HG03378 (cell line): Measurements from ENCODE around the gene CLMP.

Source experiments
- ATAC-seq: cut with Tn5 transposase; IDR thresholded peaks from one replicate; pipeline ENCODE4 v1.9.1; 2021; ENCODE audit warnings: mild to moderate bottlenecking, moderate library complexity; ENCODE audit not compliant: unreplicated experiment

Gene CLMP

GRCh38 chr11:123195188-123196059 is at the start of gene CLMP:
Gene CLMP (minus strand): TSS chr11:123195248. CDS start chr11:123194940, 308 bp downstream.
- no peak for ATAC-seq

- no peak for ATAC-seq
Observed at GRCh38 chr11:123241874-123242543, 47.0 kb upstream of the CLMP start.

- ATAC-seq = no peak
Observed at GRCh38 chr11:123241294-123241693, 46.2 kb upstream of the CLMP start.

- no peak for ATAC-seq
Observed at GRCh38 chr11:123239191-123240150, 44.4 kb upstream of the CLMP start.

- no peak for ATAC-seq
Observed at GRCh38 chr11:123238297-123238696, 43.2 kb upstream of the CLMP start.

- ATAC-seq = no peak
Observed at GRCh38 chr11:123236879-123237278, 41.8 kb upstream of the CLMP start.

GRCh38 chr11:123235656-123236261 is 40.7 kb upstream of the CLMP start:
- ATAC-seq = no peak

- ATAC-seq = no peak
Observed at GRCh38 chr11:123235117-123235655, 40.1 kb upstream of the CLMP start.

- ATAC-seq = no peak
Observed at GRCh38 chr11:123233975-123234334, 38.9 kb upstream of the CLMP start.

- ATAC-seq = peak; percentile 94
Observed at GRCh38 chr11:123233280-123233974, 38.4 kb upstream of the CLMP start.

GRCh38 chr11:123231777-123232176 is 36.7 kb upstream of the CLMP start:
- ATAC-seq = no peak

GRCh38 chr11:123231256-123231655 is 36.2 kb upstream of the CLMP start:
- ATAC-seq = no peak

GRCh38 chr11:123230346-123230745 is 35.3 kb upstream of the CLMP start:
- ATAC-seq = no peak

GRCh38 chr11:123228496-123229163 is 33.6 kb upstream of the CLMP start:
- ATAC-seq = no peak

GRCh38 chr11:123227763-123228495 is 32.9 kb upstream of the CLMP start:
- ATAC-seq = no peak

GRCh38 chr11:123221584-123221983 is 26.5 kb upstream of the CLMP start:
- no peak for ATAC-seq

GRCh38 chr11:123221096-123221561 is 26.1 kb upstream of the CLMP start:
- ATAC-seq = no peak

- ATAC-seq = no peak
Observed at GRCh38 chr11:123219066-123219690, 24.1 kb upstream of the CLMP start.
